Measurements from ENCODE around the gene PKDREJ.

DNA sequence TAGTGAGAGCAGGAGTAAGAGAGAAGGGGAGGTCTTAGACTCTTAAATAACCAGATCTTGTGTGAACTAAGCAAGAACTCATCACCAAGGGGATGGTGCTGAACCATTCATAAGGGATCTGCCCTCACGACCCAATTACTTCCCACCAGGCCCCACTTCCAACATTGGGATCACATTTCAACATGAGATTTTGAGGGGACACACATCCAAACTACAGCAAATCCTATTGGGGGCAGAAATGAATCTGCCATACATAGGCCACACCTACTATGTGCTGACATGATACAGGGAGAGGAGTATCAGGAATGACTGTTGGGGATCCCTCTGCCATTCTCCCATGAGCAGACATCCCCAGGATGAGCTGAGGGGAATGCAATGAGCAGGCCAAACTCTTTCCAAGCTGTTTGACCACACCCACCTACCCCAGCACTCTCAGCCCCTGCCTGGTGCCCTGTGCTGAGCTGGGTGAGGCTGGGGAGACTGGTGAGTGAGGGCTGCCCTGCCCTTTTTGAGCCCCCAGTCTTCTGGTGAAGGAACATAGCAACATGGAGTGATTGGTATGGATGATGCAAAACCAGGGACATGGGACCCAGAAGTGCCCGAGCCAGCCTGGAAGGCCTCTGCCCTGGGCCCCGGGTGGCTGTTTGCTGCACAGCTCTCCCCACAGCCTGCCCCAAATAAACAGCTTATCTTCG lies 32.3 kb upstream of the PKDREJ start:
- TF ChIP-seq EP300 (IDR thresholded peaks at IDR 0.05), result no peak
- TF ChIP-seq, protein P1, sequence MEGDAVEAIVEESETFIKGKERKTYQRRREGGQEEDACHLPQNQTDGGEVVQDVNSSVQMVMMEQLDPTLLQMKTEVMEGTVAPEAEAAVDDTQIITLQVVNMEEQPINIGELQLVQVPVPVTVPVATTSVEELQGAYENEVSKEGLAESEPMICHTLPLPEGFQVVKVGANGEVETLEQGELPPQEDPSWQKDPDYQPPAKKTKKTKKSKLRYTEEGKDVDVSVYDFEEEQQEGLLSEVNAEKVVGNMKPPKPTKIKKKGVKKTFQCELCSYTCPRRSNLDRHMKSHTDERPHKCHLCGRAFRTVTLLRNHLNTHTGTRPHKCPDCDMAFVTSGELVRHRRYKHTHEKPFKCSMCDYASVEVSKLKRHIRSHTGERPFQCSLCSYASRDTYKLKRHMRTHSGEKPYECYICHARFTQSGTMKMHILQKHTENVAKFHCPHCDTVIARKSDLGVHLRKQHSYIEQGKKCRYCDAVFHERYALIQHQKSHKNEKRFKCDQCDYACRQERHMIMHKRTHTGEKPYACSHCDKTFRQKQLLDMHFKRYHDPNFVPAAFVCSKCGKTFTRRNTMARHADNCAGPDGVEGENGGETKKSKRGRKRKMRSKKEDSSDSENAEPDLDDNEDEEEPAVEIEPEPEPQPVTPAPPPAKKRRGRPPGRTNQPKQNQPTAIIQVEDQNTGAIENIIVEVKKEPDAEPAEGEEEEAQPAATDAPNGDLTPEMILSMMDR (IDR thresholded peaks at IDR 0.05), result no peak

All from suprapubic skin (tissue), 3 donors.